Activated CD8-positive, alpha-beta T cell treated with anti-CD3 and anti-CD28 coated beads for 36 hours (primary cell): ENCODE data around the gene KRT2. TPM values are rescaled to one million over a fixed set of nuclear protein-coding genes. Genes with fewer than 3 reads are reported as not detected.

Source experiments
- ATAC-seq: fragments of 200-7000 bp; cut with Tn5 transposase; one replicate; pipeline ENCODE4 v1.10.0; 2021; ENCODE audit warnings: mild to moderate bottlenecking, moderate library complexity
- CTCF ChIA-PET: fragments of 350-600 bp; sonication (Branson Sonifier 250); formaldehyde crosslinking; loops from one replicate; lab custom pipeline; 2021; ENCODE audit warnings: antibody characterized with exemption; lab: Charles Lee
- POLR2A ChIA-PET: fragments of 350-600 bp; sonication (Branson Sonifier 250); formaldehyde crosslinking; loops from one replicate; lab custom pipeline; 2021; ENCODE audit warnings: antibody characterized with exemption; lab: Charles Lee
- DNase-seq: peaks from one replicate; pipeline ENCODE4 v3.0.0-alpha.2; 2020
- H3K27ac Mint-ChIP-seq: one replicate; pipeline ENCODE4 v1.8.0; 2021; ENCODE audit warnings: mild to moderate bottlenecking, mixed read lengths
- H3K27me3 Mint-ChIP-seq: one replicate; pipeline ENCODE4 v1.8.0; 2021; ENCODE audit warnings: mixed read lengths
- H3K36me3 Mint-ChIP-seq: one replicate; pipeline ENCODE4 v1.8.0; 2021; ENCODE audit warnings: low read depth, mixed read lengths
- H3K4me1 Mint-ChIP-seq: one replicate; pipeline ENCODE4 v1.8.0; 2021; ENCODE audit warnings: low read depth, mixed read lengths
- H3K4me3 Mint-ChIP-seq: one replicate; pipeline ENCODE4 v1.8.0; 2021; ENCODE audit warnings: mild to moderate bottlenecking, moderate library complexity, mixed read lengths
- H3K9me3 Mint-ChIP-seq: one replicate; pipeline ENCODE4 v1.8.0; 2021; ENCODE audit warnings: mixed read lengths
- intact Hi-C: fragments of 100-400 bp; cut with micrococcal nuclease; formaldehyde crosslinking; loops from one replicate; pipeline ENCODE4 v1.10.0; 2022
- total RNA-seq, 2 experiments: library from RNA; stranded (reverse); gene quantifications; one replicate each; pipeline ENCODE4 v1.2.3, GENCODE V29; 2021
- TF ChIP-seq, protein P1 (sequence below): fragments of 200-600 bp; IDR thresholded peaks from one replicate; pipeline ENCODE4 v1.8.0; 2022; ENCODE audit warnings: antibody characterized with exemption, mild to moderate bottlenecking

The KRT2 gene
- total RNA-seq, 2 experiments from 2014 or later: not detected

DNA sequence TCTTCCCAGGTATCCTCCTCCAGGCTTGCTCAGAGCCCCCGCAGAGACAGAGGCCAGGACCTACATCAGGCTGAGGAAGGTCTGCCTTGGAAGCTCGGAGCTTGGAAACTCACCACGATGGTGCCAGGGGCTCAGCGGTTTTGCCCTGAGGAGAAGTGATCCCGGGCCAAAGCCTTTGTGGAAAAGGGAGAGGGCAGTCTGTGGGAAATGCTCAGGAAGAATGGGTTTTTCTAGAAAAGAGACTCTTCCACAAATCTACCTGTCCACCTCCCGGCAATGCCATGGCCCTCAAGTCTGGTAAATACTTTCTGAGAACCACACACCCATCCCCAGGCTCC is 8.0 kb downstream of the KRT2 start:
- POLR2A ChIA-PET: no interaction called here
- H3K27ac Mint-ChIP-seq: no peak overlapping the region
- no peaks in the 10 kb centered on the region for H3K36me3 Mint-ChIP-seq
- H3K4me1 Mint-ChIP-seq: peaks cover 55% of the 10 kb centered on the region
- H3K4me3 Mint-ChIP-seq: no peak overlapping the region
- no peak for ATAC-seq
- DNase-seq: no peak
- TF ChIP-seq, protein P1, sequence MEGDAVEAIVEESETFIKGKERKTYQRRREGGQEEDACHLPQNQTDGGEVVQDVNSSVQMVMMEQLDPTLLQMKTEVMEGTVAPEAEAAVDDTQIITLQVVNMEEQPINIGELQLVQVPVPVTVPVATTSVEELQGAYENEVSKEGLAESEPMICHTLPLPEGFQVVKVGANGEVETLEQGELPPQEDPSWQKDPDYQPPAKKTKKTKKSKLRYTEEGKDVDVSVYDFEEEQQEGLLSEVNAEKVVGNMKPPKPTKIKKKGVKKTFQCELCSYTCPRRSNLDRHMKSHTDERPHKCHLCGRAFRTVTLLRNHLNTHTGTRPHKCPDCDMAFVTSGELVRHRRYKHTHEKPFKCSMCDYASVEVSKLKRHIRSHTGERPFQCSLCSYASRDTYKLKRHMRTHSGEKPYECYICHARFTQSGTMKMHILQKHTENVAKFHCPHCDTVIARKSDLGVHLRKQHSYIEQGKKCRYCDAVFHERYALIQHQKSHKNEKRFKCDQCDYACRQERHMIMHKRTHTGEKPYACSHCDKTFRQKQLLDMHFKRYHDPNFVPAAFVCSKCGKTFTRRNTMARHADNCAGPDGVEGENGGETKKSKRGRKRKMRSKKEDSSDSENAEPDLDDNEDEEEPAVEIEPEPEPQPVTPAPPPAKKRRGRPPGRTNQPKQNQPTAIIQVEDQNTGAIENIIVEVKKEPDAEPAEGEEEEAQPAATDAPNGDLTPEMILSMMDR: no peak
- CTCF ChIA-PET: no interaction called here
- intact Hi-C loops: no loop called here
- no peaks in the 10 kb centered on the region for H3K9me3 Mint-ChIP-seq
- H3K27me3 Mint-ChIP-seq: no peaks in the 10 kb centered on the region

DNA sequence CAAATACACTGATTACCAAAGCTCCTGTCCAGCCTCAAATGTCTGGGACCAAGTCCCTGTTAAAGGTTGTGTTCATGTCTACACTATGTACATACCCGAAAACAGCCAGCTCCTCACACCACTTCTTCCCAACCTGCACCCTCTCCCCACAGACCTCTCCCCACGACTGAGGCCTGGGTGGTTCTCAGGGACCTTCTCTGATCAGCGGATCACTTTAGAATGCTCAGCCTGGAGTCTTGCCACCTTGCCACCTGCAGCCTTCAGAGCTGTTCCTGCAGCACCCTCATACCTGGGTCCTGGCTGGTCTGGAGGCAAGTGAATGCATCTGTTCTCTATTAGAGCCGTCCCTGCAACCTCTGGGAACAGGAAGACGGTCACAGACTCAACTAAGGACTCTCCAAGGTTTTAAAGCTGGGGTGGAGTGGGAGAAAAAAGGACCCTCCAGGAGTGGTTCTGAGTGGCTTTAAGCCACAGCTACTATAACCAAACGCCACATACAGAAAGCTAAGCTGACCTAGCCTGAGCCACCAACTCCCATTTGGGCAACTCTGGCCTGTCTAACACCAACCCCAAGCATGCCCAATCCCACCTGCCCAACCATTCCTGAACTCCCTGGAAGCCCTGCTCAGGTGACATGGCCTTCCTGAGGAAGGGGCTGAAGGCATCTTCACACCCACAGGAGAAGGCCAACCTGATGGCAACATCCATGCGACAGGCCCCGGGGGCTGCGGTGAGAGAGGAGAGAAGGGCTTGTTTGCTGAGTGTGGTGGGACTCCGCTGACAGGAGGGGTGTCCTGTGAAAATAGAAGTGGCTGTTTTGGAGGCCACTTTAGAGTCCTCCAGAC is 8.6 kb downstream of the KRT2 start:
- ChIA-PET CTCF (interaction anchor here (1.1 kb wide), 1 partner anchor 242 kb away, joined by 3 read pairs; no protein-coding TSS in a partner anchor), POLR2A (no interaction called here)
- Mint-ChIP-seq H3K4me3 (no peak overlapping the region), H3K27me3 (no peaks in the 10 kb centered on the region), H3K27ac (no peak overlapping the region), H3K9me3 (no peaks in the 10 kb centered on the region), H3K36me3 (no peaks in the 10 kb centered on the region), H3K4me1 (peaks cover 50% of the 10 kb centered on the region)
- TF ChIP-seq, protein P1: no peak
- DNase-seq (no peak), ATAC-seq (no peak)
- intact Hi-C loops: no loop called here

DNA sequence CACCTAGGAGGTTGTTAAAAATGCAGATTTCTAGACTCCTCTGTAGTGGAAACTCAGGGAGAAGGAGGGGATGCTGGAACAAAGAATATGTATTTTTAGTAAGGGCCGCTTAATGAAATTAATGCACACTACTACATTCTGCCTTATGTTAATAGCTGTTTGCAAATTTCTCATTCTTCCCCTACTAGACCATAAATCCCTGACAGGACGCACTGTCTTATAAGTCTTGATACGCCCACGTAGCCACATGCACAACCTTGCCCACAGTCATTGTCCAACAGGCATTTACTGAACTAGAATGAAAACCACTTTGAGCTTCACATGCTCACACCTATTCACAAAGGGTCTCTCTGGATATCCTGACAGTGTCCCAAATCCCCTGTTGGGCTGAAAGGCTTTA is 10.5 kb downstream of the KRT2 start:
- no peak overlapping the region for H3K4me3 Mint-ChIP-seq
- H3K27me3 Mint-ChIP-seq: no peaks in the 10 kb centered on the region
- no peak overlapping the region for H3K27ac Mint-ChIP-seq
- H3K9me3 Mint-ChIP-seq: no peaks in the 10 kb centered on the region
- H3K4me1 Mint-ChIP-seq: peaks cover 33% of the 10 kb centered on the region
- ChIA-PET CTCF (interaction anchor here (1.0 to 1.5 kb wide), 2 partner anchors 18 to 269 kb away, joined by 3 read pairs; no protein-coding TSS in a partner anchor), POLR2A (no interaction called here)
- DNase-seq (no peak), ATAC-seq (no peak)
- TF ChIP-seq, protein P1: no peak
- intact Hi-C loops: no loop called here
- no peaks in the 10 kb centered on the region for H3K36me3 Mint-ChIP-seq

DNA sequence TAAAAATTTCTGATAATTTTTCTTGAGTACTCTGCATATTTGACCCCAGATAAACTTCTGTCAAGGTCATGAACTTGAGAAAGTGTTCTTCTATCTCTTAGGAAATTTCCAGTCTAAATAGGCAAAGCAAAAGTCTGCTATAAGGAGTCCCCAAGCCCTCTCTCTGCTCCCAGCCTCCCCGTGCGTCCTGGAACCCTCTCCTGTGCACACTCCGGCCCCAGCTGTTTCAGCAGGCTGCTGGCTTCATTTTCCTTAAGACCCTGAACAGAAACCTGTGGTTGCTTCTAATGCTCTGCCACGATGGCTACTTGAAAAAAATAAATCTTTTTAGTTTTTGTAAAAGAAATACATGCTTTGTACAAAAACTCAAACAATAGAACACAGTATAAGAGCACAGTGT is 14.7 kb downstream of the KRT2 start:
- POLR2A ChIA-PET: no interaction called here
- CTCF ChIA-PET: no interaction called here
- DNase-seq (no peak), ATAC-seq (no peak)
- intact Hi-C loops: no loop called here
- H3K9me3 Mint-ChIP-seq: no peaks in the 10 kb centered on the region
- no peak overlapping the region for H3K27ac Mint-ChIP-seq
- TF ChIP-seq, protein P1: no peak
- H3K4me3 Mint-ChIP-seq: no peak overlapping the region
- H3K4me1 Mint-ChIP-seq: peaks cover 30% of the 10 kb centered on the region
- H3K36me3 Mint-ChIP-seq: no peaks in the 10 kb centered on the region
- no peaks in the 10 kb centered on the region for H3K27me3 Mint-ChIP-seq

DNA sequence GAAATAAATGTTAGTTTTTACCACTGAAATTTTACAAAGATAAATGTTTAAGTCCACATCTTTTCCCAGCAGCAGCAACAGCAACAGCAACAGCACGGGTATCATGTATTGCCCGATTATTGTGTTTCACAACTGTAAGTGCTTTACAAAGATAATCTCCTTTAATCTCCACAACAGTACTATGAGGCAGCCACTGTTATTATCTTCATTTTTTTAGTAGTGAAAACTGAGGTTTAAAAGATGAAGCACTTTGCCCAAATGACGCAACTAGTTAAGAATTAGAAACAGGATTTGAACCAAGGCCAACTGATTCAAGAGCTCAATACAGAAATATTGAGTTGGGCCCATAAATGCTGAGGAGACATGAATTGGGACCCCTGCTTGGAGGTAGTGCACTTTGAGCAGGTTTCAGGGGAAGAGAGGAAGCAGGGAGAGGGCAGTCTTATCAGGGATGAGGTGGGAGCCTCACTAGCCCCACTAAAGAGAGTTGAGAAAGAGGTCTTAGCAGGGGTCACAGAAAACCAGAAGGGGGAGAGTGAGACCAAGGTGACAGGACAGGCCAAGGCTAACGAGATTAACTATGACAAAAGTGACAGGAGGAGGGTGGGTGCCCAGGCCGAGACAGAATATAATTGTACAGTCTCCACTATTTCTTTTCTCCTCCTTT is 15.3 kb downstream of the KRT2 start:
- Mint-ChIP-seq H3K27me3 (no peaks in the 10 kb centered on the region), H3K9me3 (no peaks in the 10 kb centered on the region), H3K4me3 (no peak overlapping the region), H3K27ac (no peak overlapping the region), H3K4me1 (peaks cover 31% of the 10 kb centered on the region), H3K36me3 (no peaks in the 10 kb centered on the region)
- ATAC-seq (no peak), DNase-seq (no peak)
- TF ChIP-seq, protein P1: no peak
- ChIA-PET POLR2A (interaction anchor here (0.5 kb wide), 1 partner anchor 945 kb away, joined by 3 read pairs; no protein-coding TSS in a partner anchor), CTCF (no interaction called here)
- intact Hi-C loops: no loop called here
